Measurements from ENCODE around the gene SOCS6.

The SOCS6 gene

GRCh38 chr18:70289351-70290312, 787 bp downstream of the SOCS6 start:
- Histone ChIP-seq H3K36me3 (ENCODE audit: insufficient read depth, low read length) (no peaks in the 10 kb centered on the region), H3K4me1 (ENCODE audit: insufficient read depth, low read length) (0 out of 2 replicates have a peak, but pooled peaks cover 13% of the 10 kb centered on the region), H3K9ac (ENCODE audit: low read depth, low read length) (peak overlapping the region; percentile 91), H3K27ac (ENCODE audit: low read depth, low read length) (no peak overlapping the region; the same call in 1 of the 2 replicates), H3K9me3 (ENCODE audit: insufficient read depth, low read depth, low read length) (no peaks in the 10 kb centered on the region), H3K4me3 (ENCODE audit: low read length) (peak overlapping the region; percentile 67), H3K27me3 (ENCODE audit: insufficient read depth, low read length) (peaks cover 12% of the 10 kb centered on the region)
- 1% methylated on average over 87 of the region's 87 CpGs for WGBS

GRCh38 chr18:70290482-70291294, 1.8 kb downstream of the SOCS6 start:
- no peak overlapping the region for H3K27ac ChIP-seq (ENCODE audit: low read depth, low read length)
- no peaks in the 10 kb centered on the region for H3K36me3 ChIP-seq (ENCODE audit: insufficient read depth, low read length)
- H3K9me3 ChIP-seq (ENCODE audit: insufficient read depth, low read depth, low read length), result no peaks in the 10 kb centered on the region
- H3K4me1 ChIP-seq (ENCODE audit: insufficient read depth, low read length), result peaks cover 20% of the 10 kb centered on the region; the same call in 1 of the 2 replicates
- peak overlapping the region; percentile 67 for H3K4me3 ChIP-seq (ENCODE audit: low read length)
- peaks cover 8% of the 10 kb centered on the region for H3K27me3 ChIP-seq (ENCODE audit: insufficient read depth, low read length)
- H3K9ac ChIP-seq (ENCODE audit: low read depth, low read length), result peak overlapping the region; percentile 91; the same call in 1 of the 2 replicates
- WGBS, result 61% methylated on average over 11 of the region's 11 CpGs

- no peak overlapping the region for H3K4me3 ChIP-seq (ENCODE audit: low read length)
- 87% methylated on average over 2 of the region's 2 CpGs for WGBS
- H3K27me3 ChIP-seq (ENCODE audit: insufficient read depth, low read length), result peaks cover 6% of the 10 kb centered on the region
- H3K9ac ChIP-seq (ENCODE audit: low read depth, low read length), result no peak overlapping the region
- H3K4me1 ChIP-seq (ENCODE audit: insufficient read depth, low read length), result peaks cover 25% of the 10 kb centered on the region
- H3K9me3 ChIP-seq (ENCODE audit: insufficient read depth, low read depth, low read length), result no peaks in the 10 kb centered on the region
- H3K27ac ChIP-seq (ENCODE audit: low read depth, low read length), result no peak overlapping the region
- H3K36me3 ChIP-seq (ENCODE audit: insufficient read depth, low read length), result no peaks in the 10 kb centered on the region
Observed at GRCh38 chr18:70291295-70291574, 2.4 kb downstream of the SOCS6 start.

- 93% methylated on average over 5 of the region's 5 CpGs for WGBS
- no peak overlapping the region for H3K27ac ChIP-seq (ENCODE audit: low read depth, low read length)
- peaks cover 38% of the 10 kb centered on the region for H3K4me1 ChIP-seq (ENCODE audit: insufficient read depth, low read length)
Observed at GRCh38 chr18:70292628-70293027, 3.8 kb downstream of the SOCS6 start.

GRCh38 chr18:70293166-70293565, 4.3 kb downstream of the SOCS6 start:
- Histone ChIP-seq H3K27ac (ENCODE audit: low read depth, low read length) (no peak overlapping the region), H3K4me1 (ENCODE audit: insufficient read depth, low read length) (peaks cover 39% of the 10 kb centered on the region)

More at GRCh38 chr18:70292628-70293027, 3.8 kb downstream of the SOCS6 start:
- H3K4me3 ChIP-seq (ENCODE audit: low read length), result no peak overlapping the region
- H3K27me3 ChIP-seq (ENCODE audit: insufficient read depth, low read length), result peaks cover 6% of the 10 kb centered on the region
- no peaks in the 10 kb centered on the region for H3K36me3 ChIP-seq (ENCODE audit: insufficient read depth, low read length)
- H3K9ac ChIP-seq (ENCODE audit: low read depth, low read length), result no peak overlapping the region
- H3K9me3 ChIP-seq (ENCODE audit: insufficient read depth, low read depth, low read length), result no peaks in the 10 kb centered on the region

GRCh38 chr18:70294471-70295191, 5.8 kb downstream of the SOCS6 start:
- Histone ChIP-seq H3K36me3 (ENCODE audit: insufficient read depth, low read length) (no peaks in the 10 kb centered on the region), H3K9ac (ENCODE audit: low read depth, low read length) (no peak overlapping the region), H3K9me3 (ENCODE audit: insufficient read depth, low read depth, low read length) (no peaks in the 10 kb centered on the region), H3K27me3 (ENCODE audit: insufficient read depth, low read length) (no peaks in the 10 kb centered on the region), H3K4me1 (ENCODE audit: insufficient read depth, low read length) (peaks cover 39% of the 10 kb centered on the region), H3K27ac (ENCODE audit: low read depth, low read length) (no peak overlapping the region), H3K4me3 (ENCODE audit: low read length) (no peak overlapping the region)
- WGBS, result 93% methylated on average over 4 of the region's 5 CpGs

More at GRCh38 chr18:70293166-70293565, 4.3 kb downstream of the SOCS6 start:
- Histone ChIP-seq H3K4me3 (ENCODE audit: low read length) (no peak overlapping the region), H3K9me3 (ENCODE audit: insufficient read depth, low read depth, low read length) (no peaks in the 10 kb centered on the region), H3K27me3 (ENCODE audit: insufficient read depth, low read length) (peaks cover 3% of the 10 kb centered on the region), H3K36me3 (ENCODE audit: insufficient read depth, low read length) (no peaks in the 10 kb centered on the region), H3K9ac (ENCODE audit: low read depth, low read length) (no peak overlapping the region)
- WGBS, result 91% methylated on average over 1 of the region's 3 CpGs

GRCh38 chr18:70295192-70296188, 6.6 kb downstream of the SOCS6 start:
- H3K9ac ChIP-seq (ENCODE audit: low read depth, low read length), result no peak overlapping the region
- H3K9me3 ChIP-seq (ENCODE audit: insufficient read depth, low read depth, low read length), result no peaks in the 10 kb centered on the region
- no peaks in the 10 kb centered on the region for H3K36me3 ChIP-seq (ENCODE audit: insufficient read depth, low read length)
- no peaks in the 10 kb centered on the region for H3K27me3 ChIP-seq (ENCODE audit: insufficient read depth, low read length)
- H3K27ac ChIP-seq (ENCODE audit: low read depth, low read length), result no peak overlapping the region
- WGBS, result 89% methylated on average over 8 of the region's 8 CpGs
- H3K4me3 ChIP-seq (ENCODE audit: low read length), result no peak overlapping the region
- H3K4me1 ChIP-seq (ENCODE audit: insufficient read depth, low read length), result peaks cover 33% of the 10 kb centered on the region

- Histone ChIP-seq H3K27ac (ENCODE audit: low read depth, low read length) (no peak overlapping the region), H3K9me3 (ENCODE audit: insufficient read depth, low read depth, low read length) (no peaks in the 10 kb centered on the region)
Observed at GRCh38 chr18:70296289-70296688, 7.4 kb downstream of the SOCS6 start.

GRCh38 chr18:70296781-70297180, 7.9 kb downstream of the SOCS6 start:
- no peak overlapping the region for H3K4me3 ChIP-seq (ENCODE audit: low read length)
- H3K27me3 ChIP-seq (ENCODE audit: insufficient read depth, low read length), result no peaks in the 10 kb centered on the region
- WGBS, result 91% methylated on average over 1 of the region's 2 CpGs
- no peak overlapping the region for H3K9ac ChIP-seq (ENCODE audit: low read depth, low read length)
- H3K27ac ChIP-seq (ENCODE audit: low read depth, low read length), result no peak overlapping the region
- H3K36me3 ChIP-seq (ENCODE audit: insufficient read depth, low read length), result no peaks in the 10 kb centered on the region
- peaks cover 41% of the 10 kb centered on the region for H3K4me1 ChIP-seq (ENCODE audit: insufficient read depth, low read length)
- H3K9me3 ChIP-seq (ENCODE audit: insufficient read depth, low read depth, low read length), result no peaks in the 10 kb centered on the region

More at GRCh38 chr18:70296289-70296688, 7.4 kb downstream of the SOCS6 start:
- Histone ChIP-seq H3K9ac (ENCODE audit: low read depth, low read length) (no peak overlapping the region), H3K27me3 (ENCODE audit: insufficient read depth, low read length) (no peaks in the 10 kb centered on the region), H3K4me1 (ENCODE audit: insufficient read depth, low read length) (peaks cover 37% of the 10 kb centered on the region), H3K36me3 (ENCODE audit: insufficient read depth, low read length) (no peaks in the 10 kb centered on the region), H3K4me3 (ENCODE audit: low read length) (no peak overlapping the region)
- WGBS, result 79% methylated on average over 10 of the region's 10 CpGs

- H3K27ac ChIP-seq (ENCODE audit: low read depth, low read length), result no peak overlapping the region
- H3K4me3 ChIP-seq (ENCODE audit: low read length), result no peak overlapping the region
- H3K27me3 ChIP-seq (ENCODE audit: insufficient read depth, low read length), result no peaks in the 10 kb centered on the region
- H3K9me3 ChIP-seq (ENCODE audit: insufficient read depth, low read depth, low read length), result no peaks in the 10 kb centered on the region
- H3K4me1 ChIP-seq (ENCODE audit: insufficient read depth, low read length), result peaks cover 40% of the 10 kb centered on the region
- 82% methylated on average over 7 of the region's 8 CpGs for WGBS
- H3K9ac ChIP-seq (ENCODE audit: low read depth, low read length), result no peak overlapping the region
- no peaks in the 10 kb centered on the region for H3K36me3 ChIP-seq (ENCODE audit: insufficient read depth, low read length)
Observed at GRCh38 chr18:70299393-70299792, 10.5 kb downstream of the SOCS6 start.
